ENCODE data around the gene OR51D1. TPM values are rescaled to one million over a fixed set of nuclear protein-coding genes. Genes with fewer than 3 reads are reported as not detected.

Gene OR51D1
- total and polyA plus RNA-seq, 9 of the 15 experiments (the other 6 are each of a cell fraction or from before 2014, with no cell fraction given), result not detected

DNA sequence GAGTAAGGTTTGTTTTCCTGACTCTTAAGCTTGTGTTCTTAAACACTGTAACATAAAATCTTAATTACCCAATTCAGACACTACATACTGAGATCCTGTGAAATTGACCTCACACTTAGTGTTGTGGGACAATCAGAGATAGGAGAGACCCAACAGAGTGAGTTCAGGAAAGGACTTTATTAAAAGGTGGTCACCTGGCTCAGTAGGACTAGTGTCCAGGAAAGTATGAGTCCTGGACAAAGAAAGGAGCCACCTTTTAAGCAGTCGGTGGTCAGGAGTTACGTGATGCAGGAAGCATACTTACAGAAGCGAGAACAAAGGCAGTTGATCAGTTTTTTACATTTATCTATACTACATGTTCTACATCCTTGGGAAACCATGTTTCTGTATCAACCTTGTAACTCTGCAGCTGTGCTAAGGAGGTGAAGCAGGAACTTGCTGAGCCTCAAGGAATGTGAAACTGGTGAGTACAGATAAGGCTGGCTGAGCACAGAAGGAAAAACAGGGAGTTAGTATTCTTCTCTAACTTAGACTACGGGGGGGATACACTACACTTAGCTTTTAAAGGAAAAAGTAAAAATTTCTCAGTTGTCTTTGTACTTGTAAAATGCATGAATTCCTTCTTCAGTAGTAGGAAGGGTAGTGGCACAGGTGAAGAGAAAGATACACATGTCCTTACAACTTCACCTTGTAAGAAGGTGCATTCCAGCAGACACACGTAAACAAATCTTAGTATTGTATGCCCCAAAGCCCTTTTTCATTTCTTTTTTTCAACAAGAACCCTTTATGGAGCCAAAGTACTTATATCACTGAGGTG lies 21.6 kb downstream of the OR51D1 start (continued):
- TF ChIP-seq, protein P1, sequence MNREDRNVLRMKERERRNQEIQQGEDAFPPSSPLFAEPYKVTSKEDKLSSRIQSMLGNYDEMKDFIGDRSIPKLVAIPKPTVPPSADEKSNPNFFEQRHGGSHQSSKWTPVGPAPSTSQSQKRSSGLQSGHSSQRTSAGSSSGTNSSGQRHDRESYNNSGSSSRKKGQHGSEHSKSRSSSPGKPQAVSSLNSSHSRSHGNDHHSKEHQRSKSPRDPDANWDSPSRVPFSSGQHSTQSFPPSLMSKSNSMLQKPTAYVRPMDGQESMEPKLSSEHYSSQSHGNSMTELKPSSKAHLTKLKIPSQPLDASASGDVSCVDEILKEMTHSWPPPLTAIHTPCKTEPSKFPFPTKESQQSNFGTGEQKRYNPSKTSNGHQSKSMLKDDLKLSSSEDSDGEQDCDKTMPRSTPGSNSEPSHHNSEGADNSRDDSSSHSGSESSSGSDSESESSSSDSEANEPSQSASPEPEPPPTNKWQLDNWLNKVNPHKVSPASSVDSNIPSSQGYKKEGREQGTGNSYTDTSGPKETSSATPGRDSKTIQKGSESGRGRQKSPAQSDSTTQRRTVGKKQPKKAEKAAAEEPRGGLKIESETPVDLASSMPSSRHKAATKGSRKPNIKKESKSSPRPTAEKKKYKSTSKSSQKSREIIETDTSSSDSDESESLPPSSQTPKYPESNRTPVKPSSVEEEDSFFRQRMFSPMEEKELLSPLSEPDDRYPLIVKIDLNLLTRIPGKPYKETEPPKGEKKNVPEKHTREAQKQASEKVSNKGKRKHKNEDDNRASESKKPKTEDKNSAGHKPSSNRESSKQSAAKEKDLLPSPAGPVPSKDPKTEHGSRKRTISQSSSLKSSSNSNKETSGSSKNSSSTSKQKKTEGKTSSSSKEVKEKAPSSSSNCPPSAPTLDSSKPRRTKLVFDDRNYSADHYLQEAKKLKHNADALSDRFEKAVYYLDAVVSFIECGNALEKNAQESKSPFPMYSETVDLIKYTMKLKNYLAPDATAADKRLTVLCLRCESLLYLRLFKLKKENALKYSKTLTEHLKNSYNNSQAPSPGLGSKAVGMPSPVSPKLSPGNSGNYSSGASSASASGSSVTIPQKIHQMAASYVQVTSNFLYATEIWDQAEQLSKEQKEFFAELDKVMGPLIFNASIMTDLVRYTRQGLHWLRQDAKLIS (CRISPR knock-in tag; IDR thresholded peaks at IDR 0.05), result no peak
- peak; percentile 62 for TF ChIP-seq NCOR1 (IDR thresholded peaks at IDR 0.05)
- TF ChIP-seq TAL1 (IDR thresholded peaks at IDR 0.05), result peak; percentile 66
- no peak for TF ChIP-seq TAF7 (tag; IDR thresholded peaks at IDR 0.05)
- no peak for TF ChIP-seq SREBF1 (IDR thresholded peaks at IDR 0.05; ENCODE audit: borderline replicate concordance, low read depth, low read length)
- TF ChIP-seq ZZZ3 (IDR thresholded peaks at IDR 0.05), result no peak
- peak; percentile 86 for TF ChIP-seq POLR2AphosphoS5 (IDR thresholded peaks at IDR 0.05; ENCODE audit: control insufficient read depth, insufficient read depth, low read depth, low read length)
- no peak for TF ChIP-seq KLF1 (tag; IDR thresholded peaks at IDR 0.05)
- TF ChIP-seq, protein P2, sequence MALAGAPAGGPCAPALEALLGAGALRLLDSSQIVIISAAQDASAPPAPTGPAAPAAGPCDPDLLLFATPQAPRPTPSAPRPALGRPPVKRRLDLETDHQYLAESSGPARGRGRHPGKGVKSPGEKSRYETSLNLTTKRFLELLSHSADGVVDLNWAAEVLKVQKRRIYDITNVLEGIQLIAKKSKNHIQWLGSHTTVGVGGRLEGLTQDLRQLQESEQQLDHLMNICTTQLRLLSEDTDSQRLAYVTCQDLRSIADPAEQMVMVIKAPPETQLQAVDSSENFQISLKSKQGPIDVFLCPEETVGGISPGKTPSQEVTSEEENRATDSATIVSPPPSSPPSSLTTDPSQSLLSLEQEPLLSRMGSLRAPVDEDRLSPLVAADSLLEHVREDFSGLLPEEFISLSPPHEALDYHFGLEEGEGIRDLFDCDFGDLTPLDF (CRISPR knock-in tag; IDR thresholded peaks at IDR 0.05), result no peak
- no peak for TF ChIP-seq HDAC8 (tag; IDR thresholded peaks at IDR 0.05)
- TF ChIP-seq HNRNPH1 (optimal IDR thresholded peaks at IDR 0.05; ENCODE audit: low read depth, low read length), result no peak
- TF ChIP-seq, protein P3, sequence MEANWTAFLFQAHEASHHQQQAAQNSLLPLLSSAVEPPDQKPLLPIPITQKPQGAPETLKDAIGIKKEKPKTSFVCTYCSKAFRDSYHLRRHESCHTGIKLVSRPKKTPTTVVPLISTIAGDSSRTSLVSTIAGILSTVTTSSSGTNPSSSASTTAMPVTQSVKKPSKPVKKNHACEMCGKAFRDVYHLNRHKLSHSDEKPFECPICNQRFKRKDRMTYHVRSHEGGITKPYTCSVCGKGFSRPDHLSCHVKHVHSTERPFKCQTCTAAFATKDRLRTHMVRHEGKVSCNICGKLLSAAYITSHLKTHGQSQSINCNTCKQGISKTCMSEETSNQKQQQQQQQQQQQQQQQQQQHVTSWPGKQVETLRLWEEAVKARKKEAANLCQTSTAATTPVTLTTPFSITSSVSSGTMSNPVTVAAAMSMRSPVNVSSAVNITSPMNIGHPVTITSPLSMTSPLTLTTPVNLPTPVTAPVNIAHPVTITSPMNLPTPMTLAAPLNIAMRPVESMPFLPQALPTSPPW (CRISPR knock-in tag; IDR thresholded peaks at IDR 0.05), result peak; percentile 50
- TF ChIP-seq CBFA2T3 (IDR thresholded peaks at IDR 0.05), result peak; percentile 84
- TF ChIP-seq, protein P4, sequence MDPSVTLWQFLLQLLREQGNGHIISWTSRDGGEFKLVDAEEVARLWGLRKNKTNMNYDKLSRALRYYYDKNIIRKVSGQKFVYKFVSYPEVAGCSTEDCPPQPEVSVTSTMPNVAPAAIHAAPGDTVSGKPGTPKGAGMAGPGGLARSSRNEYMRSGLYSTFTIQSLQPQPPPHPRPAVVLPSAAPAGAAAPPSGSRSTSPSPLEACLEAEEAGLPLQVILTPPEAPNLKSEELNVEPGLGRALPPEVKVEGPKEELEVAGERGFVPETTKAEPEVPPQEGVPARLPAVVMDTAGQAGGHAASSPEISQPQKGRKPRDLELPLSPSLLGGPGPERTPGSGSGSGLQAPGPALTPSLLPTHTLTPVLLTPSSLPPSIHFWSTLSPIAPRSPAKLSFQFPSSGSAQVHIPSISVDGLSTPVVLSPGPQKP (CRISPR knock-in tag; IDR thresholded peaks at IDR 0.05), result no peak
- TF ChIP-seq, protein P5, sequence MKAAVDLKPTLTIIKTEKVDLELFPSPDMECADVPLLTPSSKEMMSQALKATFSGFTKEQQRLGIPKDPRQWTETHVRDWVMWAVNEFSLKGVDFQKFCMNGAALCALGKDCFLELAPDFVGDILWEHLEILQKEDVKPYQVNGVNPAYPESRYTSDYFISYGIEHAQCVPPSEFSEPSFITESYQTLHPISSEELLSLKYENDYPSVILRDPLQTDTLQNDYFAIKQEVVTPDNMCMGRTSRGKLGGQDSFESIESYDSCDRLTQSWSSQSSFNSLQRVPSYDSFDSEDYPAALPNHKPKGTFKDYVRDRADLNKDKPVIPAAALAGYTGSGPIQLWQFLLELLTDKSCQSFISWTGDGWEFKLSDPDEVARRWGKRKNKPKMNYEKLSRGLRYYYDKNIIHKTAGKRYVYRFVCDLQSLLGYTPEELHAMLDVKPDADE (conservative IDR thresholded peaks at IDR 0.05; ENCODE audit: control insufficient read depth, low read depth, low read length), result no peak
- TF ChIP-seq MTA2 (IDR thresholded peaks at IDR 0.05; ENCODE audit: low read depth), result peak; percentile 49; the same call in 1 of the 2 replicates
- TF ChIP-seq LEF1 (IDR thresholded peaks at IDR 0.05), result peak; percentile 97
- no peak for TF ChIP-seq ZNF146 (CRISPR knock-in tag; IDR thresholded peaks at IDR 0.05; ENCODE audit: unreplicated experiment)
- TF ChIP-seq RBM15 (IDR thresholded peaks at IDR 0.05; ENCODE audit: insufficient read depth, low read length), result no peak
- TF ChIP-seq TCF3 (CRISPR knock-in tag; IDR thresholded peaks at IDR 0.05), result peak; percentile 83

Data from K562 (cell line).